ENCODE results near the gene SYT11. TPM values are rescaled to one million over a fixed set of nuclear protein-coding genes. Genes with fewer than 3 reads are reported as not detected.
A peak's percentile ranks its signal among the peaks of the same experiment; 100 is the strongest.
"Not testable (repeated sequence)": the region's sequence is repeated elsewhere in the genome, so short reads cannot be mapped to it uniquely, and the experiment has no call there.

Gene SYT11
- total and polyA plus RNA-seq, 9 of the 15 experiments (the other 6 are each of a cell fraction or from before 2014, with no cell fraction given), result 0.05 to 0.18 (median 0.11) TPM

GRCh38 chr1:155834927-155835399 lies 24.4 kb upstream of the SYT11 start:
- TSS peak; percentile 89 for BruUV-seq (replicated peaks)
- H3K27ac ChIP-seq (ENCODE audit: extremely low read depth, low read depth, low read length), result peak overlapping the region; percentile 90
- peaks cover 20 to 26% of the 10 kb centered on the region in 2 experiments for H3K4me1 ChIP-seq (replicated peaks in 1 of 2; ENCODE audit: control insufficient read depth in 2 of 2, insufficient read depth in 2 of 2, low read length in 2 of 2)
- H3K9me1 ChIP-seq (ENCODE audit: control insufficient read depth, insufficient read depth, low read length); FAIRE-seq; H3K27me3 ChIP-seq (ENCODE audit: control insufficient read depth in 2 of 2, insufficient read depth in 2 of 2, low read length in 2 of 2); DNase-seq (ENCODE audit: extremely low read depth in 1 of 4, low spot score in 3 of 4); CTCF ChIA-PET (ENCODE audit: low intra/inter-chr PET ratio); H4K20me1 ChIP-seq (replicated peaks; ENCODE audit: control insufficient read depth, insufficient read depth, low read length); in situ Hi-C loops (cut with MboI); H3K9me3 ChIP-seq (replicated peaks; ENCODE audit: control insufficient read depth, insufficient read depth, low read depth, low read length); H2AFZ ChIP-seq (ENCODE audit: low read depth, low read length): not testable (repeated sequence)
- peak; percentile 54 for ATAC-seq
- WGBS (ENCODE audit: insufficient coverage, low coverage, missing lambda C conversion rate), result 0% methylated on average over 6 of the region's 9 CpGs
- peaks cover 76% of the 10 kb centered on the region for H3K79me2 ChIP-seq (ENCODE audit: control insufficient read depth, insufficient read depth, low read length)
- peaks cover 16% of the 10 kb centered on the region for H3K36me3 ChIP-seq (ENCODE audit: control insufficient read depth, insufficient read depth, low read length)
- H3K4me2 ChIP-seq (ENCODE audit: insufficient read depth, low read length), result peak overlapping the region; percentile 73
- intact Hi-C loops (cut with micrococcal nuclease), result loop anchor here (1.0 to 5.0 kb wide), 2 partner anchors 24 to 77 kb away; partner anchors contain the start of genes RIT1 and SYT11
- POLR2A ChIA-PET, result interaction anchor here (1.0 to 2.0 kb wide), 9 partner anchors 9 to 80 kb away, joined by 3 to 10 read pairs (median 5); partner anchors contain the start of gene GON4L
- peak overlapping the region; percentile 67 to 73; a peak in 3 of 4 replicates for H3K9ac ChIP-seq (ENCODE audit: insufficient read depth in 1 of 2, low read depth in 2 of 2, low read length in 2 of 2)
- peak overlapping the region; percentile 45 for H3K4me3 ChIP-seq
- TF ChIP-seq ARID4B (CRISPR knock-in tag; IDR thresholded peaks at IDR 0.05) (peak; percentile 4; the same call in 1 of the 2 replicates), SMARCA5 (IDR thresholded peaks at IDR 0.05) (peak; percentile 60; the same call in 1 of the 2 replicates), MAX (CRISPR knock-in tag; IDR thresholded peaks at IDR 0.05) (peak; percentile 80), ARNT (IDR thresholded peaks at IDR 0.05) (0 out of 4 replicates have a peak, but pooled peaks of 1 of the 2 experiments have one; percentile 15), KLF1 (tag; IDR thresholded peaks at IDR 0.05) (peak; percentile 12), FOXK2 (conservative IDR thresholded peaks at IDR 0.05 in 1 of 2, IDR thresholded peaks at IDR 0.05 in 1 of 2; ENCODE audit: low read depth in 2 of 2) (peak; percentile 49 to 51; a peak in 3 of 4 replicates), BRD9 (IDR thresholded peaks at IDR 0.05; ENCODE audit: low read depth, partially characterized antibody) (peak; percentile 17), HDAC2 (IDR thresholded peaks at IDR 0.05) (peak; percentile 61; the same call in 1 of the 2 replicates), POLR2B (IDR thresholded peaks at IDR 0.05; ENCODE audit: low read depth, partially characterized antibody) (peak; percentile 41), TARDBP (IDR thresholded peaks at IDR 0.05) (0 out of 2 replicates have a peak, but pooled peaks have one; percentile 41), CC2D1A (IDR thresholded peaks at IDR 0.05) (peak; percentile 21; the same call in 1 of the 2 replicates), TRIM24 (IDR thresholded peaks at IDR 0.05) (peak in 1 of 2 experiments; percentile 25; a peak in 1 of 4 replicates), SMAD4 (CRISPR knock-in tag; conservative IDR thresholded peaks at IDR 0.05) (peak; percentile 13), FOXA3 (CRISPR knock-in tag; conservative IDR thresholded peaks at IDR 0.05 in 1 of 2, IDR thresholded peaks at IDR 0.05 in 1 of 2) (0 out of 4 replicates have a peak, but pooled peaks of 1 of the 2 experiments have one; percentile 12), CXXC5 (CRISPR knock-in tag; IDR thresholded peaks at IDR 0.05) (0 out of 2 replicates have a peak, but pooled peaks have one; percentile 50), MTA1 (IDR thresholded peaks at IDR 0.05; ENCODE audit: borderline replicate concordance) (peak; percentile 8; the same call in 1 of the 2 replicates), SUPT5H (IDR thresholded peaks at IDR 0.05) (peak; percentile 28; the same call in 1 of the 2 replicates), TCF3 (CRISPR knock-in tag; IDR thresholded peaks at IDR 0.05) (peak; percentile 77), PHB2 (IDR thresholded peaks at IDR 0.05; ENCODE audit: low read depth) (peak; percentile 8; the same call in 1 of the 2 replicates)
